ENCODE measurements around the gene HDAC7.
A peak's percentile ranks its signal among the peaks of the same experiment; 100 is the strongest.
"Not testable (repeated sequence)": the region's sequence is repeated elsewhere in the genome, so short reads cannot be mapped to it uniquely, and the experiment has no call there.

Gene HDAC7

GRCh38 chr12:47828976-47829482, 9.3 kb upstream of the HDAC7 start:
- no peak for DNase-seq (ENCODE audit: low read depth in 2 of 2)

GRCh38 chr12:47828008-47828975, 8.6 kb upstream of the HDAC7 start:
- DNase-seq (ENCODE audit: low read depth in 2 of 2), result no peak

- DNase-seq (ENCODE audit: low read depth in 2 of 2), result no peak
Measured at GRCh38 chr12:47825173-47825639, 5.5 kb upstream of the HDAC7 start.

- no peak for DNase-seq (ENCODE audit: low read depth in 2 of 2)
Measured at GRCh38 chr12:47824635-47825034, 4.9 kb upstream of the HDAC7 start.

GRCh38 chr12:47824198-47824597, 4.5 kb upstream of the HDAC7 start:
- no peak for DNase-seq (ENCODE audit: low read depth in 2 of 2)

- no peak for DNase-seq (ENCODE audit: low read depth in 2 of 2)
Measured at GRCh38 chr12:47823422-47824086, 3.9 kb upstream of the HDAC7 start.

- DNase-seq (ENCODE audit: low read depth in 2 of 2), result no peak
Measured at GRCh38 chr12:47822863-47823262, 3.2 kb upstream of the HDAC7 start.

GRCh38 chr12:47822401-47822800, 2.7 kb upstream of the HDAC7 start:
- DNase-seq (ENCODE audit: low read depth in 2 of 2), result no peak

- no peak for DNase-seq (ENCODE audit: low read depth in 2 of 2)
Measured at GRCh38 chr12:47821346-47821706, 1.6 kb upstream of the HDAC7 start.

GRCh38 chr12:47820631-47821345, 1.1 kb upstream of the HDAC7 start:
- peak; percentile 97 for DNase-seq (ENCODE audit: low read depth in 2 of 2)

GRCh38 chr12:47819138-47819895, 386 bp downstream of the HDAC7 start:
- no peak for DNase-seq (ENCODE audit: low read depth in 2 of 2)

GRCh38 chr12:47818467-47819137, 1.1 kb downstream of the HDAC7 start:
- no peak for DNase-seq (ENCODE audit: low read depth in 2 of 2)

- no peak for DNase-seq (ENCODE audit: low read depth in 2 of 2)
Measured at GRCh38 chr12:47818007-47818376, 1.7 kb downstream of the HDAC7 start.

GRCh38 chr12:47817272-47818006, 2.3 kb downstream of the HDAC7 start:
- no peak for DNase-seq (ENCODE audit: low read depth in 2 of 2)

GRCh38 chr12:47816403-47817271, 3.1 kb downstream of the HDAC7 start:
- no peak for DNase-seq (ENCODE audit: low read depth in 2 of 2)

GRCh38 chr12:47815447-47815846, 4.3 kb downstream of the HDAC7 start:
- DNase-seq (ENCODE audit: low read depth in 2 of 2), result not testable (repeated sequence)

- no peak for DNase-seq (ENCODE audit: low read depth in 2 of 2)
Measured at GRCh38 chr12:47814539-47815170, 5.0 kb downstream of the HDAC7 start.

GRCh38 chr12:47813511-47814196, 6.0 kb downstream of the HDAC7 start:
- no peak for DNase-seq (ENCODE audit: low read depth in 2 of 2)
